ENCODE data around the gene SOCS3.
A peak's percentile ranks its signal among the peaks of the same experiment; 100 is the strongest.

SOCS3 gene

DNA sequence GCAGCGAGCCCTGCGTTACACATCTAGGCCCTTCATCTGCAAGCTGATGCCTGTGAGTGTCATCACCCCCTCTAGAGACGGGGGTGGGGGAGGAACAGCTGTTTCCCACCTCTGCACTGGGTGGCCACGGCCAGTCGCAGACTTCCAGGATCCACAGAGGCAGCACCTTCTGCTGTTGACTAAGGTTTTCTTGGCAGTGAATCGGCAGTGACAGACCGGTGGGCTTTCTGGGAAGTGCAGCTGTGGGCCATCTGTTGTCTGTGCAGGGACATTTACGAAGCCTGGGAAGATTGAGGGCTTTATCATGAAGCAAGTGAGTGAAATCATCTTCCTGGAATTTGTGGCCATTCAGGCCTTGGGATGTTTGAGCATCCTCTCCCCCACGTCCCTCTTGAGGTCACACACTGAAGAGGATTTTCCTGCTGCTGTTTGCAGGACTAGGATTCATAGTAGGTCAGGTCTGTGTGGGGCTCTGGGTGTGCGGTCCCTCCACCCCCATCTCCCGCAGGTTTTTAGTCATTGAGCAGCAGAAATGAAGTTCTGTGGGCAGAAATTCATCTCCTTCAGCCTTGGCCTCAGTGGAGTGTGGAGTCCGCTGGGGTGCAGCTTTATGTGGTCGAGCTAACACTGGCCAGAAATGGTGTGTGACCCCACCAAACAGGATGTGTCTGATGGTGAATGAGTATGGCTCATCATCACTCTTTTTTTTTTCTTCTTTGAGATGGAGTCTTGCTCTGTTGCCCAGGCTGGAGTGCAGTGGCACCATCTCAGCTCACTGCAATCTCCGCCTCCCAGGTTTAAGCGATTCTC is 30.6 kb upstream of the SOCS3 start:
- DNase-seq: no peak

DNA sequence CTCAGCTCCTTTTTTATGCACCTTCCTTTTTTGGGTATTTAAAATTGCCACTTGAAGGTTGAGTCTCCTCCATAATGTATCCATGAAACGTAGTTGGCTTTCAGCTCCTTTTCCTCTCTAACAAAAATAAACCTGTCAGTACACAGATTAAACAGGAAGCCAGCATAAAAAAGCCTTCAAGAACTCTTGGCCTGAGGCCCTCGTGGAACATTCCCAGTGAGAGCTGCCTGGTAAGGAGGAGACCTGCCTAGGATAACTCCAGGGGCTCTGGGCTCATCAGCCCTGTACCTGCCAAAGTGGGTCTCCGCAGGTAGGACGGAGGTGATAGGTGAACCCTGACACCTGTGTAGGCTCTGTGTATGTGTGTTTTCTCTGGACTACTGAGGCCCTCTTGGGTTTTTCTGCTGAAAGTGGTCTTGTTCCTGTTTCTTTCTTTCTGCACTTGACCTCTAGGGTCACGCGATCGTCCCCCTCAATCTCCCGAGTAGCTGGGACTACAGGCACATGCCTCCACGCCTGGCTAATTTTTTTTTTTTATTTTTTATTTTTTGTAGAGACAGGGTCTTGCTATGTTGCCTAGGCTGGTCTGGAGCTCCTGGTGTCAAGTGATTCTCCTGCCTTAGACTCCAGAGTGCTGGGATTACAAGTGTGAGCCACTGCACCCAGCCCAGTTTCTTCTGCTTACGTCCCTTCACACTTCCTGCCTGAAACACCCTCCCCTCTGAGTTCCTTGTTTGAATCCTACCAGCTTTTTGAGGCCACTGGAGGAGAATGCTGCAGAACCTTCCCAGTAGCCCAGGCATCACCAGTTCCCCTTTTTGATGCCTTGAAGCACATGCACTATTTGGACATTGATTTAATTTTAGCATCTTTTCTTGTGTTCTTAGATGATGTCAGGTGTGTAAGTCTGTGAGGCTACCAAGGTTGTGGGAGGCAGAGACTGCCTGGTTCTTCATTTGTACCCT is 28.4 kb upstream of the SOCS3 start:
- no peak for DNase-seq

DNA sequence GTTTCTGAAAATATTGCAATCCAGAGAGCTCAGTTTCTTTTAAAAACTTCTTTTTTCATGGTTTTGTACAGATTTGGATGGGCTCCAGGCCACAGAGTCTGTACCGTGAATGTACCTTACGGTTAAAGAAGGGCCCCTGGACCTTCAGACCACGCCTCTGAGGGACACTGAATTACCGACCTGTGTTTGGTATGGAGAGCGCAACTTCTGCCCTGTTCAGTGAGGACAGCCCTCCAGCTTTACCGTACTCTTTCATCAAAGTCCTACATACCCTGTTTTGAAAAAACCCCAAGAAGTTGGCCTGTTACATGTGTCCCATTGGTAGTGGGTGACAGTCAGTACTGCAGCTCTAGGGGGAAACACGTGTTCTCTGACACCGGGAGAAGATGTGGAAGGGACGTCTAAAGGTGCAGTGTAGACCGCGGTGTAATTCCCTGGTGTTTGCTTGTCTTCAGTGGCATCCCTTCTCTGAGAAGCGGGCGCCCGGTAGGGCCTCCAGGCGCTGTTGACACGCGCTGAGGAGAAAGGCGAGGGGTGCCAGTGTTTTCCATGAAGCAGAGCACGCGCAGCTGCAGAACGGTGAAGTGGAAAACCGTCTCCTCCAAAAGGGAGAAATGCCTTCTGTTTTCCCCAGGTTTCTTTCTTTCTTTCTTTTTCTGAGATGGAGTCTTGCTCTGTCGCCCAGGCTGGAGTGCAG is 24.8 kb upstream of the SOCS3 start:
- DNase-seq: no peak

DNA sequence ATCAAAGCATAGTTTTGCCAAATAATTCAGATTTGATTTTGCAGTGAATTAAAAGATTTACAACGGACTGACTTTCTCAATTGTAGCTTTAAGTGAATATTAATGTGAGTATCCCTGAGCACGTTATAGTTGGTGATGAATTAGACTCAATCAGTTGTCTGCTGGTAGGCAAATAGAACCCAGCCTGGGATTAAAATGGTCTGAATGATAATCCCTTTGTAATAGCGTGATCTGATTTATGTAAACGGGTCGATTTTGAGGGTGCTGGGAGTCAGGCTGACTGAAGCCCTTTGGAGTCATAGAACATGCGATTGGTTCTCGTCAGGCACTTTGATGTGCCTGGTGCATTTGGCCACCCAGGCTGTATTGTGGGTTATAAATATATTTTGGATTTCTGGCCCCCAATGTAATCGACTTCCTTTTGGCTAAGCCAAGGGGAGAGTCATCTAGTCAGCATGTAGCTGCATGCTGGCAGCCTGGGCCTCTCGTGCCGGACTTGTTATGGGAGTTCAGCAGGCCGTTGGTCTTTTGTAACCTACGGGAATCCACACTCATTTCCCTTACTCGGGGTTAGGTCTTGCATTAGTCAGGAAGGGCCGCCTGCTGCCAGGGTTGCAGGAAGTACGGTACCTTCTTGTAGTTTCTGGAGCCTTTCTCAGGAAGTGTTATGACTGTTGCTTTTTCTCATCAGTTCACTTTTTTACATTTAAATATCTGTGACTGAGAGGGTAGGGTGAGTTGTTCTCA is 24.0 kb upstream of the SOCS3 start:
- no peak for DNase-seq

DNA sequence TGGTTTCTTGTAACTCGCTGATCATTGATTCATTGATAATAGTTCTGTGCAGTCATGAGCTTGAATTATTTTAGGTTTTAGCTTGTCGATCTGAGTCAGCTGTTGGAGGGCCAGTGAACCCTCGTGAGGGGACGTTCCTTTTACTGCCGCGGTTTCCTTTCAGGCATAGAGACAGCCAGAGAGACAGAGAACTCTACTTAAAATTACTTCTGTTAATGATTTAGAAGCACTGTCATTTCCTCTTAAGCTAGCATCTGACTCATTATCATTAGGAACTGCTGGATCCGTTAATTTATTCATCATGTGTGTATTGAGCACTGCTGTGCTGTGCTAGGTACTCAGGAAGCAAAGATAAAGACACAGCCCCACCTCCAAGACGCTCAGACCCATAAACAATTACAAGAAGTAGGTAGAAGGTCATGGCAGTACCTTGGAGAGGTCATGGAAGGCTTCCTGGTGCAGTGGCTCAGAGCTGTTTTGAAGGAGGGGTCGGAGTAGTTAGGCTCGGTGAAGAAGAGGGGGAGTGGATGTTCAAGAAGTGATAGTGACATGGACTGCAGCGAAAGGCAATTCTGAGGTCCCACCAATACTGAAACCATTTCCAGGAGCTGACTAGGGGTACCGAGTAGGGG is 21.8 kb upstream of the SOCS3 start:
- DNase-seq: no peak

DNA sequence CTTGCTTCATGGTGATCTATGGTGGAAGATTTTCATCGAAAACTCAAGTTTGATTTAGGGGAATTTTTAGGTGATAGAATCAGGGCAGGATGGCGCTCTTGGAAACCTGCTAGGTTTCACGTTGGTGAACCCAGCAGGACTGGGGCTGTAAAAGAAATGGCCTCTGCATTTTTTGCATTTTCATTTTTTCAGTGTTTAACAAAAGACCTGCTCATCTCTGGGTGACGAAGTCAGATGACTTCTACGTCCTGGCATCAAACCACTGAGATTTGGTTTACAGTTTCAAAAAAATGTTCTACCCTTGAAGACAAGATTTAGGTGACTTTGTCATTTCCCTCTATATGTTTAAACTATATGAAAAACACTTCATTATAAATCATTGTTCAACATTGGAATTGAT is 20.5 kb upstream of the SOCS3 start:
- DNase-seq: no peak

DNA sequence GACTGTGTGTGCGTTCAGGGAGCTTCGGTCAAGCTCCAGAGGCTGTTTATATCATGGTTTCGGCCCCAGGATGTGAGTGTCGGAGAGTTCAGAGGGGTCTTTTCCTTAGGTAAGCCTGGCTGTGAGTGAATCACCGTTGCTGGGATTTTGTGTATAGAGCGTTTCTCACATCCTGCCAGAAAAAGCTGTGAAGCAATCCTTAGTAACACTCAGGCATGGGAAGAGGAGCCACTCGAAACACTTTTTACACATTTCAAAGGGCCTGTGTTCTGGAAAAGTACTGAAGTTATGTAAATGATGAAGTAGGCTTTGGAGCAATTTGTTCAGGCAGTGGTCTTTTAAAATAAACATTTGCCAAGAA is 19.2 kb upstream of the SOCS3 start:
- no peak for DNase-seq

DNA sequence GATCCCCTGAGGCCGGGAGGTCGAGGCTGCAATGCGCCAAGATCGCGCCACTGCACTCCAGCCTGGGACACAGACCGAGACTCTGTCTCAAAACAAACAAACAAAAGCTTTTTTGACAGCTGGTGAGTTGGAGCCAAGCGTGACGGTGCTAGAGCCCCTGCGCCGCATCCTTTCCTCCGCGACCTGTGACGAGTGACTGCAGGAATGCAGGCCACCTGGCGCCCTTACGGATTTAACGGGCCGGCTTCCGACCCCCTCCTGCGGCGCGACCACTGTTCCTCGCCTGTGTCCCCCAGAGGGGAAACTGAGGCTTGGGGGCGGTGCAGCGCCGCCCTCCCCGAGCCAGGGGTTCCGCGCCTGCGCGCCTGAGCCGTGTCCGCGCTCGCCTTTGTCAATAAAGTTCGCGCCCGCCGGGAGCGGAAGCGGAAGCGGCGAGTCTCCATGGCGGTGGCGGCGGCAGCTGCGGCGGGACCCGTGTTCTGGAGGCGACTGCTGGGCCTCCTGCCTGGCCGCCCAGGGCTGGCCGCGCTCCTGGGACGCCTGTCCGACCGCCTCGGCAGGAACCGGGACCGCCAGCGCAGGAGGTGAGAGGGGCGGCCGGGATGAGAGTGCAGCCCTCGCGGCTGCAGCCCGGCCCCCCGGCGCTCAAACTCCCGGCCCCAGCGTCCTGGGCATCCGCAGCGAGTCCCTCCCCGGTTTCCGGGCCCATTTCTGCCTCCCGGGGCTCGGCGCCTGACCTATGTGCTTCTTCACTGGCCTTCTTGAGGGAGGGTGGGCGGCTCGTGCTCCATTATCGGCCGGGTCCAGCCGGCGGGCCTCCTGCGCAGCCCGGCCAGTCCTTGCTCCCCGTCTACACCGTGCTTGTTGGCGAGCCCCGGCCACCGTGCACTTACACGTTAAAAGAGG is 18.6 kb upstream of the SOCS3 start, which contains the start of gene PGS1:
TSS of gene PGS1 (plus strand) at position 425 of the 906 bp plus-strand sequence. CDS start at position 442, 17 bp downstream.
- DNase-seq: peak; percentile 79

DNA sequence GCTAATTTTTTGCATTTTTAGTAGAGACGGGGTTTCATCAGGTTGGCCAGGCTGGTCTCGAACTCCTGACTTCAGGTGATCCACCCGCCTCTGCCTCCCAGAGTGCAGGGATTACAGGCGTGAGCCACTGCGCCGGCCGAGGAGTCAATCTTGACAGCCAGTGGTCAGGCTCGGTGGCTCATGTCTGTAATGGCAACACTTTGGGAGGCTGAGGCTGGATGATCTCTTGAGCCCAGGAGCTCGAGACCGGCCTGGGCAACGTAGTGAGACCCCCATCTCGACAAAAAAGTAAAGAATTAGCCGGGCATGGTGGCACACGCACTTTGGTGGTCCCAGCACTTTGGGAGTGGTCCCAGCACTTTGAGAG is 18.0 kb upstream of the SOCS3 start:
- DNase-seq: no peak

DNA sequence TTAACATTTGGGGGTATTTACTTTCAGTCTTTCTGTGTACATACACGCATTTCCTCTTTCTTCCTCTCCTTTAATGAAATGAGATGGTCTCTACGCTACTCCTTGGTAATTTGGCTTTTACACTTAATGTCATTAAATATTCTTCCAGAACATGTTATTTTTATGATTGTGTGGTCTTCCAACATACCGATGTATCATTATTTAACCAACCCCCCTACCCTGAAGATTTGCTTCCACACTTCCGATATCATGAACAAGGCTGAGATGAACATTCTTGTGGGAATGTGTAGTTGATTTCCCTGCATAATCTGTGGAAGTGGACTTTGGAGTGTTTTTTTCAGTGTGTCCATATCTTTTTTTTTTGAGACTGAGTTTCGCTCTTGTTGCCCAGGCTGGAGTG is 16.3 kb upstream of the SOCS3 start:
- DNase-seq: no peak

DNA sequence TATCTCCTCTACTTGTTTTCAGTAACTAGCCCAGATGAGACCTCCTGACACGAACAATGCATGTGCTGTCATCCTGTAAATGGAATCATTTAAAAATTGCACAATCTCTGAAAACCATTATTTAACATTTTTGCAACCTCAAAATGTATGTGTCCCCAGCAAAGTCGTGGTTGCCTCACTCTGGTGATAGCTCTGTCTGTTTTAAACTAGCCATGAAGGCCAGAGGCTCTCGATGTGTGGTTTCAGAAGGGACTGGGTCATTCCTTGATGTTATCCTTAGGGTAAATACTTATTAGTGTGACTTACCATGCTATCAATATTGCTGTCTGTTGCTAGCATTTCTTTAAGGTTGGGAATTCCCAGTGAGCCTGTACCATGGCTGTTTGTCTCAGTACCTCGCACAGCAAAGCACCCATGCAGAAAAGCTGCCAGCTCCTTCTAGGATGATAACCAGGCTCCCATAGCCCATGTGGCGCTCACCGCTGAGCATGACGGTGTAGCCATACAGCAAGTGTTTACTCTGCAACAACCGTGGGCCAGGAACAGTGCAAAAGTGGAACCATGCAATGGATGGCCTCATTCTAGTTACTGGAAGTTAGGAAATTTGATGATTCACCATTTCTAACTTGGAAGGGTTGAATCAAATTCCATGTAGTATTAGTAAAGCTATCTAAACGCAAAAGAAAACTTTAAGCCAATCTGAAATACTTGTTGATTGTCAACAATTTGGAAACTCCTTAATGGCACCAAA is 15.7 kb upstream of the SOCS3 start:
- DNase-seq: no peak

DNA sequence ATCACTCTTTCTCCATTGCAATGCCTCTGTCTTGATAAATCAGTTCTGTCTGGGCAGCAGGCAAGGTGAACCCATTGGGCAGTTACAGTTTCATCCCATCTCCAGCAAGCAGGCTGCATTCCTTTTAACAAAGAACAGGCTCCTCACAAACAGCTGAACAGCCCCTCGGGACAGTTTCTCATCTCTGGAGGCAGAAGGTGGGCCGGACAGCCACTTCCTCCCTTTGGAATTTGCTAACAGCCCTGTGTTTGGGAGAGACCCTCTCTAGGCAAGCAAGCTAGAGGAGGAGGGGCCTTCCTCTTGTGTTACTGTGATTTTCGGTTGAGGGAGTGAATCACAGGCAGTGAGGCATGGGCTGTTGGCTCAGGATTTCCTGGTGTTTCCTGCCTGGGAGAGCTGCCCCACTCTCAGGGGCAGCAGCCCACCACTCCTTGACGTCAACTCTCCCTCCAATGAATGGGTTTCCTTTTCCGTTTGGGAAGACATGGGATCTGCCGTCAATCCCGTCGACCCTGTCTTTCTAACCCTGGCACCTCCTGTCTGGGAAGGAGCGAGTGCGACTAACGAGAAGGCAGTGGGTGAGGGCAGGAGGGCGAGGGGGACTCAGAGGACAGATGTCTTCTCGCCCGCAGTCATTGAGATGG is 14.9 kb upstream of the SOCS3 start:
- no peak for DNase-seq

DNA sequence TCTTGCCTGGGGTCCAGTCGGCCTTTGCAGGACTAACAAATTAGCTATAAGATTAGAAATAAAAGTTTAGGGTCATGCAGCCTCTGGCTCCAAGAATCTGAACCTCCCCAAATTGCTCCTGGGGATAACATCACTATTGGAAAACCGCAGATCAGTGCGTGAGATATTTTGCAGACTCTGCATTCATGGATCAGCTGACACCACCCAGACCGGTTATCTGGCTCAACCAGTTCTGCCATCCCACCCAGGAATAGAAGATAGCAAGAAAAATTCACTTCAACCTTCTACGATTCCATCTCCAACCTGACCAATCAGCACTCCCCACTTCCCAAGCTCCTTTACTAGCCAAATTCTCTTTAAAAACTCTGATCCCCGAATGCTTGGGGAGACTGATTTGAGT is 14.3 kb upstream of the SOCS3 start:
- DNase-seq: no peak

DNA sequence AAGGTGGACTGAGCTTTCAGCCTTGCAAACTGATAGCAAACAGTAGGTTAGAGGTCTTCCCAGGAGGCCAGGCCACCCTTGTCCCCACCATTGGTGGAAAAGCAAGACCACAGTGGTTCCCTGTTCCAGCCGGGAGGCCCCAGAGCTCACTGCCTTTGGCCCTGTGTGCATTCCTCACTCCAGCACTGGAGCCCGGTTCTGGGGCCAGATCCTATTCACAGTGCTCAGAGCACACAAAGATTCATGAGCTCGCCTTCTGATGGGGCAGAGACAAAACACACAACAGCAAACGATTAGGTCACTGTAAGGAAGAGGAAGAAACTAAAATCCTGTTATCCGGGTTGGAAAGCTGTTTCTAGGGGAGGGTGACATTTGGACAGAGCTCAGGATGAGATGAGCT is 13.0 kb upstream of the SOCS3 start:
- DNase-seq: no peak

DNA sequence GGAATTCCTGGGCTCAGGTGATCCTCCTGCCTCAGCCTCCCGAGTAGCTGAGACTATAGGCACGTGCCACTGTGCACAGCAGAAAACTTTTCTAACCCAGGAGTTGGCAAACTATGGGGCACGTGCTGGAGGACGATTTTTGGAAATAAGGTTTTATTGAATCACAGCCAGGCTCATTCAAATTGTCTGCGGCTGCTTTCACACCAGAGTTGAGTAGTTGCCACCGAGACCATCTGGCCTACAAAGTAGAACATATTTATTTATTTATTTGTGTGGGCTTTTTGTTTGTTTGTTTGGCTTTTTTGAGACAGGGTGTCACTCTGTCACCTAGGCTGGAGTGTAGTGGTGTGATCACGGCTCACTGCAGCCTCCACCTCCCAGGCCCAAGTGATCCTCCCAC is 11.2 kb upstream of the SOCS3 start:
- no peak for DNase-seq

DNA sequence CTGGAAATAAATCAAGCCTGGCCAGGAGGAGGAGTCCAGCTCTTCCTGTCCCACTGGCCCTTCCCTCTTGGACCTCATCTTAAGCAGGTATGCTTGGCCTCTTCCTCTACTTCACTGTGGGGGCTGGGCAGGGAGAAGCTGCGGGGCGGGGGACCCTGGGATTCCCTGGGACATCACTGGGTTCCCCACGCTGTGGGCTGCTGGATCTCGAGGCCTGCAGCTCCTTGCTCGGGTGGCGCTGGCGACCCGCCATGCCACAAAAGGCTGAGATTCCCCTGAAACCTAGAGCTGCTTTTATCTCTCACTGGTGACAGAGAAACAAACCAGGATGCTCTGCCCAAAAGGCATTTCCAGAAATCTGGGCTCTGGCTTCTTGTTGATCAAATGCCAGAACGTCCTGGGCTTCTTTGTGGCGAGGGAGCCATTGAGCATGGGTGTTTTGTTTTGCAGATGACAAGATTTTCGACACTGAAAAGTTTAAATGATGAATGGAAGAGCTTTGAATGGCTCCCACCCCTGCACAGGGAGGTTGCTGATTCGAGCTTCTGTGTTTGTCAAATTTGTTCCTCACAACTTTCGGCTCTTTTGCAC is 10.0 kb upstream of the SOCS3 start:
- no peak for DNase-seq

DNA sequence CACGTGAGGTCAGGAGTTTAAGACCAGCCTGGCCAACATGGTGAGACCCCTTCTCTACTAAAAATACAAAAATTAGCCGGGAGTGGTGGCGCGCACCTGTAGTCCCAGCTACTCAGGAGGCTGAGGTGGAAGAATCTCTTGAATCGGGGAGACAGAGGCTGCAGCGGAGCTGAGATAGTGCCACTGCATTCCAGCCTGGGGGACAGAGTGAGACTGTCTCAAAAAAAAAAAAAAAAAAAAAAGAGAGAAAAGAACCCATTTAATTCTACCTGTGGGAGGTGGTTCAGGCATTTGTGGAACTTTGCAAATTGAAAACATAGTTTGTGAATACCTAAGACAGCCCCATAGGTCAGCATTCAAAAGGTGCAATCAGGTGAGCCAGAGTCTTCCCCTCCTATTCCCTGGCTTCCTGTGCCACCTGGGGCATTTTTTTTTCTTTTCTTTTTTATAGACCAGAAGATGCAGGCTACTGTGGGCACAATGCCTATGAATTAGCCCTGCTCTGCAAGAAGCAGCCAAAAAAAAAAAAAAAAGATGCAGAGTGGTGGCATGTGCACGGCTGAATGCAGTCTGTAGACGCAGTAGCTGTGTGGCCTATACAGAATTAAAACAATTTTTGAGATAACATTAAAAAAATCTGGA is 9.1 kb upstream of the SOCS3 start:
- no peak for DNase-seq

DNA sequence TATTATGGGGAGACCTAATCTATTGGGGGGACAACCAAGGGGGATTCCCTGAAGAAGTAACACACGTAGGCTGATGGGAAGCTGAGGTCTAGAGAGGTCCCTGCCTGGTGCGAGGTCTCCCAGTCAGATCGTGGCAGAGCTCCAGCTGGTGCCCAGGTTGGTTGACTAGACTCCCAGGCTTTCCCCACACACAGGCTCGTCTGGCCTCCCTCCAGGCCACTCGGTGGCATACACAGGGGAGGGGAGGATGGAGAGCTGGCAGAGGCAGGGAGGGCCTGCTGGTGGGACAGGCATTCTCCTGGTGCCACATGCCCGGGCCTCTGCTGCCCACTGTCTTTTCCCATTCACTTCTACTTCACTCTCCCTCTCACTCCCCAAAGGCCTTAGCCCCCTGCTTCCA is 8.5 kb upstream of the SOCS3 start:
- no peak for DNase-seq

DNA sequence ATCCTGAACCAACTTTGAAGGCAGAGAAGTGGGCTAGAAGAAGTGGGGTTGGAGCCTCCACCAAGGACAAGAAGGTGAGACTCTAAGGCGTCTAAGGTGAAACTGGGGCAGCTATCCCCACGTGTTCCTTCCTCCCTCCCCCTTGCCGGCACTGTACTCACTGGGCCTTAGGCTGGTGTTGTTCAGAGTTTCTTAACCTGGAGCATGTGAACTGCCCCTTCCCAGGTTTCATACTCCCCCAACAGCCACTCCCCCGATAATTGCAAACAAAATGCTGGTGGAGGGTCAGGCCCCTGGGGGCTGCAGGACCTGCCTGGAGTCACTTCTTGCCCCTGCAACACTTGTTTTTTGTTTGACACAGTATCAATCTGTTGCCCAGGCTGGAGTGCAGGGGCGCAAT is 7.3 kb upstream of the SOCS3 start:
- no peak for DNase-seq
